HepG2 (cell line): ENCODE measurements around the gene SPA17. TPM values are rescaled to one million over a fixed set of nuclear protein-coding genes. Genes with fewer than 3 reads are reported as not detected.

Experiments used
- ATAC-seq: fragments of 200-7000 bp; cut with Tn5 transposase; 3 replicates; pipeline ENCODE4 v1.9.1; 2020; ENCODE audit warnings: mild to moderate bottlenecking, moderate library complexity
- BruUV-seq: library from RNA; stranded (reverse); fragments of 400-500 nt; replicated peaks from 2 replicates; lab custom pipeline; 2021; lab: Mats Ljungman, UMichigan
- CTCF ChIA-PET: fragments of 300-600 bp; formaldehyde crosslinking; extraction: SDS; loops from one replicate; lab custom pipeline; 2021; ENCODE audit warnings: low total read pairs, inconsistent platforms, low intra/inter-chr PET ratio; lab: Yijun Ruan, JAX
- POLR2A ChIA-PET: fragments of 350-600 bp; sonication (Branson Sonifier 250); formaldehyde crosslinking; loops from one replicate; lab custom pipeline; 2020; ENCODE audit warnings: antibody characterized with exemption, inconsistent platforms; lab: Yijun Ruan, JAX
- DNase-seq: peaks from one replicate; pipeline ENCODE4 v3.0.0-alpha.2; 2015; ENCODE audit warnings: low spot score
- FAIRE-seq: peaks from 3 replicates; lab custom pipeline; 2011; peaks lifted over from hg19 to GRCh38; lab: Jason Lieb, UNC
- H2AFZ ChIP-seq: one replicate; pipeline ENCODE4 v1.6.1; 2011; ENCODE audit warnings: low read length, inconsistent platforms
- H3K27ac ChIP-seq: fragments of 300-600 bp; 3 replicates; pipeline ENCODE4 v1.8.0; 2011; ENCODE audit warnings: mixed run types, mild to moderate bottlenecking, mixed read lengths, low read length, inconsistent platforms; ENCODE audit not compliant: insufficient read depth; ENCODE audit errors: extremely low read length
- H3K27me3 ChIP-seq, 2 experiments: fragments of 200-600 bp in 1 of 2; 2 replicates in 1 of 2; 3 replicates in 1 of 2; pipeline versions ENCODE4 v1.6.0 to v1.8.0; 2011; ENCODE audit warnings: low read length in 2 of 2, mild to moderate bottlenecking in 2 of 2, moderate library complexity in 2 of 2, inconsistent platforms in 1 of 2; ENCODE audit not compliant: insufficient read depth in 2 of 2, control insufficient read depth in 1 of 2
- H3K36me3 ChIP-seq, 2 experiments: fragments of 200-600 bp in 1 of 2; replicated peaks in 1 of 2; 2 replicates in 1 of 2; 3 replicates in 1 of 2; pipeline versions ENCODE4 v1.5.1 to v1.8.0; 2011; ENCODE audit warnings: low read length in 2 of 2, inconsistent platforms in 1 of 2; ENCODE audit not compliant: insufficient read depth in 2 of 2, control insufficient read depth in 1 of 2
- H3K4me1 ChIP-seq: 2 replicates; pipeline ENCODE4 v1.5.1; 2012; ENCODE audit warnings: low read length, inconsistent platforms; ENCODE audit not compliant: insufficient read depth
- H3K4me2 ChIP-seq: 2 replicates; pipeline ENCODE4 v1.6.0; 2011; ENCODE audit warnings: low read depth, low read length, inconsistent platforms
- H3K4me3 ChIP-seq, 3 experiments: fragments of 200-600 bp in 1 of 3; sonication (generic), shearing (Covaris generic) in 1 of 3; replicated peaks in 1 of 3; 2 replicates each; pipeline ENCODE4 v1.5.1; 2011 to 2016; ENCODE audit warnings: low read length in 3 of 3, inconsistent platforms in 2 of 3, low read depth in 2 of 3, mild to moderate bottlenecking in 2 of 3, control low read depth in 1 of 3, mixed read lengths in 1 of 3; ENCODE audit not compliant: insufficient read depth in 1 of 3
- H3K79me2 ChIP-seq: one replicate; pipeline ENCODE4 v1.6.1; 2011; ENCODE audit warnings: low read length, inconsistent platforms; ENCODE audit not compliant: insufficient read depth
- H3K9ac ChIP-seq: 2 replicates; pipeline ENCODE4 v1.6.0; 2011; ENCODE audit warnings: mild to moderate bottlenecking, low read depth, low read length, inconsistent platforms; ENCODE audit not compliant: insufficient read depth
- H3K9me3 ChIP-seq: 2 replicates; pipeline ENCODE4 v1.5.1; 2012; ENCODE audit warnings: mild to moderate bottlenecking, low read length
- H4K20me1 ChIP-seq: 2 replicates; pipeline ENCODE4 v1.6.0; 2011; ENCODE audit warnings: inconsistent platforms, mild to moderate bottlenecking, low read length, moderate library complexity; ENCODE audit not compliant: insufficient read depth
- CAMTA2 ChIP-seq: sonication (generic); formaldehyde crosslinking; IDR thresholded peaks from 2 replicates; pipeline ENCODE4 v1.4.0; 2020; ENCODE audit warnings: mild to moderate bottlenecking, missing genetic modification reagents, borderline replicate concordance
- DNMT1 ChIP-seq: sonication (generic); formaldehyde crosslinking; IDR thresholded peaks from 2 replicates; pipeline ENCODE4 v1.5.1; 2020; ENCODE audit warnings: mild to moderate bottlenecking, missing genetic modification reagents
- FOXK2 ChIP-seq: fragments of 450-650 bp; IDR thresholded peaks from 2 replicates; pipeline ENCODE4 v1.6.1; 2016
- GATAD2A ChIP-seq: IDR thresholded peaks from 2 replicates; pipeline ENCODE4 v1.6.1; 2016
- GLI4 ChIP-seq: sonication (generic); formaldehyde crosslinking; IDR thresholded peaks from 2 replicates; pipeline ENCODE4 v1.5.1; 2020; ENCODE audit warnings: missing genetic modification reagents, mild to moderate bottlenecking, moderate library complexity, borderline replicate concordance
- HES4 ChIP-seq: sonication (generic); formaldehyde crosslinking; IDR thresholded peaks from 2 replicates; pipeline ENCODE4 v1.9.0; 2021; ENCODE audit warnings: mild to moderate bottlenecking, missing genetic modification reagents, borderline replicate concordance
- MZF1 ChIP-seq: sonication (generic); formaldehyde crosslinking; IDR thresholded peaks from 2 replicates; pipeline ENCODE4 v1.8.1; 2023; ENCODE audit warnings: mild to moderate bottlenecking, missing genetic modification reagents, borderline replicate concordance
- NFIC ChIP-seq: IDR thresholded peaks from 2 replicates; pipeline ENCODE4 v1.6.1; 2012; ENCODE audit warnings: mild to moderate bottlenecking, low read length, inconsistent platforms
- PHF8 ChIP-seq: sonication (generic); formaldehyde crosslinking; IDR thresholded peaks from 2 replicates; pipeline ENCODE4 v1.5.0; 2020; ENCODE audit warnings: missing genetic modification reagents
- RELA ChIP-seq: sonication (generic); formaldehyde crosslinking; IDR thresholded peaks from 2 replicates; pipeline ENCODE4 v1.4.0; 2020; ENCODE audit warnings: missing genetic modification reagents
- ZBTB21 ChIP-seq: sonication (generic); formaldehyde crosslinking; IDR thresholded peaks from 2 replicates; pipeline ENCODE4 v1.4.0; 2020; ENCODE audit warnings: missing genetic modification reagents
- ZMYM4 ChIP-seq: sonication (generic); formaldehyde crosslinking; IDR thresholded peaks from 2 replicates; pipeline ENCODE4 v1.8.1; 2023; ENCODE audit warnings: mild to moderate bottlenecking, missing genetic modification reagents
- ZNF17 ChIP-seq: sonication (generic); formaldehyde crosslinking; IDR thresholded peaks from 2 replicates; pipeline ENCODE4 v1.5.0; 2020; ENCODE audit warnings: mild to moderate bottlenecking, missing genetic modification reagents
- ZNF253 ChIP-seq: sonication (generic); formaldehyde crosslinking; IDR thresholded peaks from 2 replicates; pipeline ENCODE4 v1.8.0; 2022; ENCODE audit warnings: mild to moderate bottlenecking, missing genetic modification reagents, borderline replicate concordance
- ZNF3 ChIP-seq: IDR thresholded peaks from 2 replicates; pipeline ENCODE4 v1.7.0; 2017; ENCODE audit warnings: inconsistent platforms
- ZNF577 ChIP-seq: sonication (generic); formaldehyde crosslinking; IDR thresholded peaks from 2 replicates; pipeline ENCODE4 v1.4.0; 2020; ENCODE audit warnings: mild to moderate bottlenecking, low read depth, missing genetic modification reagents, borderline replicate concordance
- ZNF841 ChIP-seq: sonication (generic); formaldehyde crosslinking; IDR thresholded peaks from 2 replicates; pipeline ENCODE4 v1.8.1; 2023; ENCODE audit warnings: missing genetic modification reagents, borderline replicate concordance
- WGBS: methylation state at CpG from one replicate; pipeline ENCODE4 v1.1.6; 2017; ENCODE audit warnings: low lambda C conversion rate; 5-methylcytosine and 5-hydroxymethylcytosine counted together
- in situ Hi-C: cut with HindIII; loops from 2 replicates; pipeline ENCODE4 v1.10.0; 2017; ENCODE audit warnings: low pct_unique_long_range_greater_than_20kb; ENCODE audit not compliant: extremely low pct_ligation_motif_present
- intact Hi-C: fragments of 100-400 bp; cut with micrococcal nuclease; formaldehyde crosslinking; loops from one replicate; pipeline ENCODE4 v1.10.0; 2022; ENCODE audit not compliant: unreplicated experiment
- polyA plus RNA-seq, 8 experiments: library from polyadenylated mRNA; depleted of rRNA in 3 of 8; stranded (reverse) in 7 of 8; unstranded in 1 of 8; fragments of >200 nt; fragmentation: Illumina TruSeq in 4 of 8; extraction: Trizol in 4 of 8; gene quantifications; 2 replicates each; pipeline versions ENCODE4 v1.2.1 to v1.2.3, GENCODE V29; 2011 to 2016; ENCODE audit warnings: low read depth in 4 of 8, missing spikeins in 1 of 8, mixed read lengths in 1 of 8; ENCODE audit not compliant: insufficient read depth in 1 of 8
- total RNA-seq, 5 experiments: library from RNA; depleted of rRNA; stranded (reverse); fragments of >200 nt; fragmentation: Illumina TruSeq; extraction: Trizol; gene quantifications; 2 replicates each; pipeline ENCODE4 v1.2.3, GENCODE V29; 2016; ENCODE audit warnings: low read depth in 1 of 5

SPA17 gene
- total and polyA plus RNA-seq, 2 of the 13 experiments (the other 11 are each of a cell fraction or from before 2014, with no cell fraction given) = 4.4 to 8.4 TPM

GRCh38 chr11:124743050-124743449, 69.3 kb downstream of the SPA17 start (continued):
- no peak for TF ChIP-seq RELA (CRISPR knock-in tag)
- TF ChIP-seq ZNF841 (CRISPR knock-in tag) = no peak
- TF ChIP-seq ZNF577 = no peak
- no peak for TF ChIP-seq ZNF17 (CRISPR knock-in tag)
- no peak for TF ChIP-seq NFIC
- TF ChIP-seq GATAD2A (CRISPR knock-in tag) = no peak
- TF ChIP-seq DNMT1 (CRISPR knock-in tag) = no peak
- TF ChIP-seq ZNF253 (CRISPR knock-in tag) = no peak
- TF ChIP-seq, all 625 proteins: peak for 0

GRCh38 chr11:124745270-124745834, 71.6 kb downstream of the SPA17 start:
- H3K27me3 ChIP-seq = peaks cover 2 to 71% of the 10 kb centered on the region in 2 experiments; a peak in 3 of 5 replicates
- ATAC-seq (no peak), FAIRE-seq (no peak), DNase-seq (no peak)
- BruUV-seq = no TSS peak
- peaks cover 38% of the 10 kb centered on the region for H3K4me1 ChIP-seq
- no peak overlapping the region for H3K9ac ChIP-seq
- peak overlapping the region; percentile 100 for H3K4me2 ChIP-seq
- TF ChIP-seq ZBTB21 = no peak
- TF ChIP-seq CAMTA2 (CRISPR knock-in tag) = no peak
- no peak for TF ChIP-seq HES4 (CRISPR knock-in tag)
- TF ChIP-seq FOXK2 = no peak
- TF ChIP-seq ZNF3 (CRISPR knock-in tag) = no peak
- TF ChIP-seq MZF1 (CRISPR knock-in tag) = no peak
- TF ChIP-seq ZMYM4 (CRISPR knock-in tag) = no peak
- TF ChIP-seq GLI4 (CRISPR knock-in tag) = no peak
- TF ChIP-seq PHF8 (CRISPR knock-in tag) = no peak
- no peaks in the 10 kb centered on the region for H3K36me3 ChIP-seq
- peak overlapping the region in 1 of 3 experiments; percentile 86; a peak in 1 of 6 replicates for H3K4me3 ChIP-seq
- ChIA-PET CTCF (interaction anchor here (1.2 to 2.3 kb wide), 2 partner anchors 18 to 92 kb away, joined by 3 to 8 read pairs; no protein-coding TSS in a partner anchor), POLR2A (interaction anchor here (0.6 to 4.7 kb wide), 5 partner anchors 13 to 72 kb away, joined by 3 to 48 read pairs (median 8); partner anchors contain the start of genes MSANTD2, SIAE and SPA17)
- H4K20me1 ChIP-seq = no peaks in the 10 kb centered on the region
- H2AFZ ChIP-seq = no peak overlapping the region
- in situ Hi-C loops = no loop called here
- no peak overlapping the region for H3K27ac ChIP-seq
- H3K9me3 ChIP-seq = no peaks in the 10 kb centered on the region
- WGBS = 58% methylated on average over 44 of the region's 44 CpGs
- H3K79me2 ChIP-seq = no peaks in the 10 kb centered on the region
- intact Hi-C loops = loop anchor here (10.0 kb wide), 1 partner anchor 49 kb away; no protein-coding TSS in a partner anchor
